Natural killer cell (primary cell): ENCODE data around the gene RPS21. TPM values are rescaled to one million over a fixed set of nuclear protein-coding genes. Genes with fewer than 3 reads are reported as not detected.
A peak's percentile ranks its signal among the peaks of the same experiment; 100 is the strongest.

Experiments used
- ATAC-seq, 3 donors: fragments of 150-1000 bp in 2 of 3; fragments of 200-7000 bp in 1 of 3; cut with Tn5 transposase; 1 replicate in 1 of 3; 2 replicates in 2 of 3; pipeline ENCODE4 v1.10.0; 2021; ENCODE audit warnings: mild to moderate bottlenecking in 2 of 3, moderate library complexity in 2 of 3
- DNase-seq, 2 donors: peaks; one replicate each; pipeline versions ENCODE4 v3.0.0 to v3.0.0-alpha.2; 2013 to 2021; ENCODE audit warnings: mixed read lengths in 1 of 2
- H3K27ac ChIP-seq: one replicate; pipeline ENCODE4 v1.5.1; 2013; ENCODE audit warnings: mild to moderate bottlenecking, low read length
- H3K27me3 ChIP-seq: one replicate; pipeline ENCODE4 v1.6.1; 2013; ENCODE audit warnings: low read length; ENCODE audit not compliant: control insufficient read depth, insufficient read depth
- H3K36me3 ChIP-seq: one replicate; pipeline ENCODE4 v1.6.1; 2013; ENCODE audit warnings: low read length; ENCODE audit not compliant: control insufficient read depth, insufficient read depth
- H3K4me1 ChIP-seq: one replicate; pipeline ENCODE4 v1.6.1; 2013; ENCODE audit warnings: low read length; ENCODE audit not compliant: control insufficient read depth, insufficient read depth
- H3K4me3 ChIP-seq: one replicate; pipeline ENCODE4 v1.5.1; 2013; ENCODE audit warnings: low read length
- H3K9me3 ChIP-seq: one replicate; pipeline ENCODE4 v1.6.1; 2013; ENCODE audit warnings: low read length; ENCODE audit not compliant: control insufficient read depth, insufficient read depth
- H3K27ac Mint-ChIP-seq, 2 donors: one replicate each; pipeline ENCODE4 v1.8.0; 2022; ENCODE audit warnings: mild to moderate bottlenecking in 2 of 2, mixed read lengths in 2 of 2, moderate library complexity in 1 of 2
- H3K27me3 Mint-ChIP-seq, 2 donors: one replicate each; pipeline ENCODE4 v1.8.0; 2022; ENCODE audit warnings: low read depth in 2 of 2, mixed read lengths in 2 of 2
- H3K36me3 Mint-ChIP-seq: one replicate; pipeline ENCODE4 v1.8.0; 2022; ENCODE audit warnings: mixed read lengths
- H3K4me1 Mint-ChIP-seq, 2 donors: one replicate each; pipeline ENCODE4 v1.8.0; 2022; ENCODE audit warnings: mixed read lengths in 2 of 2
- H3K4me3 Mint-ChIP-seq: one replicate; pipeline ENCODE4 v1.8.0; 2022; ENCODE audit warnings: mild to moderate bottlenecking, moderate library complexity, mixed read lengths
- H3K9me3 Mint-ChIP-seq, 2 donors: one replicate each; pipeline ENCODE4 v1.8.0; 2022; ENCODE audit warnings: mixed read lengths in 2 of 2
- CTCF ChIP-seq: fragments of 200-600 bp; IDR thresholded peaks from one replicate; pipeline ENCODE4 v1.8.0; 2022; ENCODE audit warnings: antibody characterized with exemption
- WGBS: methylation state at CpG from one replicate; pipeline ENCODE4 v1.1.7; 2013; ENCODE audit warnings: missing lambda C conversion rate; ENCODE audit not compliant: insufficient coverage; 5-methylcytosine and 5-hydroxymethylcytosine counted together
- intact Hi-C: fragments of 100-400 bp; cut with micrococcal nuclease; formaldehyde crosslinking; loops from one replicate; pipeline ENCODE4 v1.14.2; 2022
- total RNA-seq, 4 donors: library from RNA; stranded (reverse); fragments of 120-200 nt in 1 of 4; gene quantifications; one replicate each; pipeline versions ENCODE4 v1.2.3 to v1.2.4, GENCODE V29; 2013 to 2022

Gene RPS21
- total RNA-seq, 3 donors from 2014 or later (not counting 1 experiment from before 2014, with no cell fraction given): 887 to 1,244 (median 1,112) TPM

- H3K27me3 Mint-ChIP-seq: peaks cover 8 to 10% of the 10 kb centered on the region in 2 donors
- 33% methylated on average over 14 of the region's 14 CpGs for WGBS
- no peak overlapping the region for H3K27ac Mint-ChIP-seq
- no peaks in the 10 kb centered on the region for H3K9me3 ChIP-seq
- H3K4me3 ChIP-seq: no peak overlapping the region
- H3K4me1 ChIP-seq: peaks cover 24% of the 10 kb centered on the region
- H3K4me3 Mint-ChIP-seq: no peak overlapping the region
- TF ChIP-seq CTCF: no peak
- no peaks in the 10 kb centered on the region for H3K9me3 Mint-ChIP-seq
- intact Hi-C loops: no loop called here
- no peaks in the 10 kb centered on the region for H3K4me1 Mint-ChIP-seq
- ATAC-seq: no peak
- H3K36me3 ChIP-seq: no peaks in the 10 kb centered on the region
- H3K36me3 Mint-ChIP-seq: no peaks in the 10 kb centered on the region
- H3K27ac ChIP-seq: peak overlapping the region; percentile 39
- no peaks in the 10 kb centered on the region for H3K27me3 ChIP-seq
- no peak for DNase-seq
Measured at GRCh38 chr20:62339647-62340062, 47.2 kb upstream of the RPS21 start.

GRCh38 chr20:62342910-62343309 is 44.0 kb upstream of the RPS21 start:
- DNase-seq (no peak), ATAC-seq (no peak)
- H3K27me3 ChIP-seq: no peaks in the 10 kb centered on the region
- no peaks in the 10 kb centered on the region for H3K36me3 ChIP-seq
- Mint-ChIP-seq H3K4me3 (no peak overlapping the region), H3K27ac (no peak overlapping the region), H3K27me3 (peaks cover 8 to 10% of the 10 kb centered on the region in 2 donors), H3K36me3 (no peaks in the 10 kb centered on the region), H3K9me3 (no peaks in the 10 kb centered on the region), H3K4me1 (no peaks in the 10 kb centered on the region)
- intact Hi-C loops: no loop called here
- no peak for TF ChIP-seq CTCF
- no peaks in the 10 kb centered on the region for H3K9me3 ChIP-seq
- WGBS: 93% methylated on average over 10 of the region's 10 CpGs
- no peak overlapping the region for H3K27ac ChIP-seq
- H3K4me3 ChIP-seq: no peak overlapping the region
- H3K4me1 ChIP-seq: peaks cover 4% of the 10 kb centered on the region

DNA sequence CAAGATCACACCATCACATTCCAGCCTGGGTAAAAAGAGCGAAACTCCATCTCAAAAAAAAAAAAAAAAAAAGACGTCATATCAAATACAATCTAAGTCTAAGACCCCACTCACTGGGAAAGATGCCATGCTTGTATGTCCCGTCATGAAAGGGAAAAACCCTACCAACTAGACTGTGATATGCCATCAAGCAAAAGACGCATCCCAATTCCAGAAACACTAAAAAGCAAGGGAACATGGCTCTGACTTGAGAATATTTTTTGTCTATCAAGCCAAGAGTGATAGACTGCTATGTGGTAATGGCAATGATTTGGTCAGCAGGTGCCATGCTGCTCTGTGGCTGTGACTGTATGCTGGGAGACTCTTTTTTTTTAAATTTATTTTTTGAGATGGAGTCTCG is 42.8 kb upstream of the RPS21 start:
- DNase-seq: no peak
- H3K27me3 ChIP-seq: no peaks in the 10 kb centered on the region
- intact Hi-C loops: no loop called here
- H3K9me3 Mint-ChIP-seq: peaks cover 3 to 4% of the 10 kb centered on the region in 2 donors
- no peaks in the 10 kb centered on the region for H3K36me3 Mint-ChIP-seq
- H3K36me3 ChIP-seq: no peaks in the 10 kb centered on the region
- peaks cover 8 to 10% of the 10 kb centered on the region in 2 donors for H3K27me3 Mint-ChIP-seq
- no peak overlapping the region for H3K4me3 Mint-ChIP-seq
- WGBS: 96% methylated on average over 5 of the region's 5 CpGs
- H3K4me1 ChIP-seq: no peaks in the 10 kb centered on the region
- H3K4me3 ChIP-seq: no peak overlapping the region
- no peak for ATAC-seq
- no peaks in the 10 kb centered on the region for H3K9me3 ChIP-seq
- no peak overlapping the region for H3K27ac Mint-ChIP-seq
- no peaks in the 10 kb centered on the region for H3K4me1 Mint-ChIP-seq
- TF ChIP-seq CTCF: no peak
- no peak overlapping the region for H3K27ac ChIP-seq

DNA sequence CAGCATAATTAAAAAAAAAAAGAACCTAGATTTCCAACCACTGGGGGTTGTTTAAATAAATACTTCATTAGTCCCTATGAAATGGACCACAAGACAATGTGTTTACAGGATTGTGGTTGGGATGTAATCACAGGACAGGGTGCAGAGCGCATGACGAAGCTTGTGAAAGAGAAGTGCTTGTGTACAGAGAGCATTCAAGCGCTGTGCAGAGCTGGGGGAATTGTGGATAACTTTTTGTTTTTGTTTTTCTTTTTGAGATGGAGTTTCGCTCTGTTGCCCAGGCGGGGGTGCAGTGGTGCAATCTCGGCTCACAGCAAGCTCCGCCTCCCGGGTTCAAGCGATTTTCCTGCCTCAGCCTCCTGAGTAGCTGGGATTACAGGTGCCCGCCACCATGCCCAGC is 42.1 kb upstream of the RPS21 start:
- Mint-ChIP-seq H3K36me3 (no peaks in the 10 kb centered on the region), H3K9me3 (peaks cover 3 to 4% of the 10 kb centered on the region in 2 donors), H3K27ac (no peak overlapping the region), H3K4me3 (no peak overlapping the region), H3K4me1 (no peaks in the 10 kb centered on the region), H3K27me3 (peaks cover 3 to 4% of the 10 kb centered on the region in 2 donors)
- H3K4me1 ChIP-seq: no peaks in the 10 kb centered on the region
- no peaks in the 10 kb centered on the region for H3K27me3 ChIP-seq
- no peaks in the 10 kb centered on the region for H3K9me3 ChIP-seq
- no peak overlapping the region for H3K27ac ChIP-seq
- intact Hi-C loops: no loop called here
- no peak for TF ChIP-seq CTCF
- WGBS: 90% methylated on average over 10 of the region's 10 CpGs
- ATAC-seq (no peak), DNase-seq (no peak)
- no peak overlapping the region for H3K4me3 ChIP-seq
- no peaks in the 10 kb centered on the region for H3K36me3 ChIP-seq
